ENCODE results near the gene BABAM1.

DNA sequence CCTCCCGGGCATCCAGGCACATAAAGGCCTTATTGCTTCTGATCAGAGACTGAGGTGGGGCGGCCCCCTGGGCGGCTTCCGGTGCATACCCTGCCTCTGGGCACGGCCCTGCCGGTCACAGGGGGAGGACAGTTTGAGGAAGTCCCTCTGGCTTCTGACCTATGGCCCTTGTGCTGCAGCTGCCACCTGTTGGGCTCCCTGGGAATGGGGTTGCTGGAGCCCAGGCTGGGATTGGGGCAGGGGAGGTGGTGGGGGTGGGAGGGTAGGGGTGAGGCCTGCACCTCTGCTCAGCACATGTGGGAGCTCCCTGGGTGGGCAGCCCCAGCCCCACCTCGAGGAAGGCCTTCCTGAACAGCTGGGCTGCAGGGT, 56.7 kb downstream of the BABAM1 start:
- TF ChIP-seq CTCF (IDR thresholded peaks at IDR 0.05) (no peak), POLR2AphosphoS5 (IDR thresholded peaks at IDR 0.05; ENCODE audit: insufficient read depth in 1 of 2, low read depth in 1 of 2) (no peak)

Data from vagina (tissue), 2 donors.